Uterus (tissue), 4 donors: ENCODE measurements around the gene NOL12. TPM values are rescaled to one million over a fixed set of nuclear protein-coding genes. Genes with fewer than 3 reads are reported as not detected.
A peak's percentile ranks its signal among the peaks of the same experiment; 100 is the strongest.

ENCODE experiments used
- DNase-seq, 2 donors: peaks; one replicate each; pipeline ENCODE4 v3.0.0-alpha.2; 2019 to 2020
- H3K27ac ChIP-seq, 2 donors: fragments of 200-600 bp; sonication (generic); 1 replicate in 1 of 2; 2 replicates in 1 of 2; pipeline ENCODE4 v1.5.1; 2016 to 2018
- H3K27me3 ChIP-seq, 2 donors: fragments of 200-600 bp; sonication (generic); one replicate each; pipeline ENCODE4 v1.5.1; 2018 to 2019; ENCODE audit warnings: control low read depth in 1 of 2
- H3K36me3 ChIP-seq, 2 donors: fragments of 200-600 bp; sonication (generic); one replicate each; pipeline ENCODE4 v1.5.1; 2019; ENCODE audit warnings: control low read depth in 1 of 2
- H3K4me1 ChIP-seq, 2 donors: fragments of 200-600 bp; sonication (generic); one replicate each; pipeline ENCODE4 v1.5.1; 2018 to 2019; ENCODE audit warnings: control low read depth in 1 of 2
- H3K4me3 ChIP-seq, 2 donors: fragments of 200-600 bp; sonication (generic); 1 replicate in 1 of 2; 2 replicates in 1 of 2; pipeline ENCODE4 v1.5.1; 2018 to 2019; ENCODE audit warnings: mild to moderate bottlenecking in 1 of 2
- H3K9me3 ChIP-seq, 2 donors: fragments of 200-600 bp; sonication (generic); one replicate each; pipeline ENCODE4 v1.5.1; 2019; ENCODE audit warnings: control low read depth in 1 of 2
- POLR2A ChIP-seq, 2 donors: fragments of 450-650 bp; IDR thresholded peaks; one replicate each; pipeline ENCODE4 v1.6.1; 2016; ENCODE audit warnings: antibody characterized with exemption in 2 of 2, mild to moderate bottlenecking in 1 of 2, moderate library complexity in 1 of 2
- intact Hi-C: fragments of 100-400 bp; cut with DNase I; formaldehyde crosslinking; loops from one replicate; pipeline ENCODE4 v1.15.1; 2023; ENCODE audit warnings: low total_unique reads
- total RNA-seq, 4 donors: library from RNA; depleted of rRNA in 3 of 4; stranded (reverse); fragments of >200 nt in 3 of 4; gene quantifications; one replicate each; pipeline versions ENCODE4 v1.1.0 to v1.2.4, GENCODE V29; 2014 to 2023
- TF ChIP-seq, protein P1 (sequence below), 4 experiments: fragments of 200-600 bp in 2 of 4; fragments of 450-650 bp in 2 of 4; sonication (generic) in 2 of 4; IDR thresholded peaks; one replicate each; pipeline ENCODE4 v1.5.1; 2016 to 2019; ENCODE audit warnings: antibody characterized with exemption in 4 of 4, mild to moderate bottlenecking in 2 of 4, moderate library complexity in 1 of 4
- donor health status: DM: yes; HTN: yes; CAD: no.

The NOL12 gene
- total RNA-seq, 4 donors from 2014 or later = 11.8 to 74.3 (median 20.9) TPM

DNA sequence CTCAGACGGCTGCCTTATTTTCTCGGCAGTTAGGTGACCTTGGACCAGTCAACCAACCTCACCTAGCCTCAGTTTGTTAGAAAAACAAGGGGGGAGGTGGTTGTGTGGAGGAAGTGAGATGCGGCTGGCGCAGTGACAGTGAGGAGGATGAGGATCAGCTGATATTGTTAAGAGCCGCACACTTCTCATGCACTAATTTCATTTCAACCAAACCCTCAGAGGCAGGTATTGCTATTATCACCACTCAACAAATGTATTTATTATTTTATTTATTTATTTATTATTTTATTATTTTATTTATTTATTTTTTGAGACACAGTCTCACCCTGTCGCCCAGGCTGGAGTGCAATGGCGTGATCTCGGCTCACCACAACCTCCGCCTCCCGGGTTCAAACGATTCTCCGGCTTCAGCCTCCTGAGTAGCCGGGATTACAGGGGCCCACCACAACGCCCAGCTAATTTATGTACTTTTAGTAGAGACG lies 8.6 kb upstream of the NOL12 start:
- no peaks in the 10 kb centered on the region for H3K9me3 ChIP-seq
- H3K4me3 ChIP-seq = peak overlapping the region; percentile 68 to 78
- no peak for DNase-seq
- H3K4me1 ChIP-seq = peaks cover 3 to 24% of the 10 kb centered on the region in 2 donors
- intact Hi-C loops = no loop called here
- H3K36me3 ChIP-seq = no peaks in the 10 kb centered on the region
- no peaks in the 10 kb centered on the region for H3K27me3 ChIP-seq
- peak overlapping the region; percentile 93 to 99 for H3K27ac ChIP-seq
- TF ChIP-seq POLR2A (IDR thresholded peaks at IDR 0.05) = no peak
- TF ChIP-seq, protein P1, sequence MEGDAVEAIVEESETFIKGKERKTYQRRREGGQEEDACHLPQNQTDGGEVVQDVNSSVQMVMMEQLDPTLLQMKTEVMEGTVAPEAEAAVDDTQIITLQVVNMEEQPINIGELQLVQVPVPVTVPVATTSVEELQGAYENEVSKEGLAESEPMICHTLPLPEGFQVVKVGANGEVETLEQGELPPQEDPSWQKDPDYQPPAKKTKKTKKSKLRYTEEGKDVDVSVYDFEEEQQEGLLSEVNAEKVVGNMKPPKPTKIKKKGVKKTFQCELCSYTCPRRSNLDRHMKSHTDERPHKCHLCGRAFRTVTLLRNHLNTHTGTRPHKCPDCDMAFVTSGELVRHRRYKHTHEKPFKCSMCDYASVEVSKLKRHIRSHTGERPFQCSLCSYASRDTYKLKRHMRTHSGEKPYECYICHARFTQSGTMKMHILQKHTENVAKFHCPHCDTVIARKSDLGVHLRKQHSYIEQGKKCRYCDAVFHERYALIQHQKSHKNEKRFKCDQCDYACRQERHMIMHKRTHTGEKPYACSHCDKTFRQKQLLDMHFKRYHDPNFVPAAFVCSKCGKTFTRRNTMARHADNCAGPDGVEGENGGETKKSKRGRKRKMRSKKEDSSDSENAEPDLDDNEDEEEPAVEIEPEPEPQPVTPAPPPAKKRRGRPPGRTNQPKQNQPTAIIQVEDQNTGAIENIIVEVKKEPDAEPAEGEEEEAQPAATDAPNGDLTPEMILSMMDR (IDR thresholded peaks at IDR 0.05) = no peak

DNA sequence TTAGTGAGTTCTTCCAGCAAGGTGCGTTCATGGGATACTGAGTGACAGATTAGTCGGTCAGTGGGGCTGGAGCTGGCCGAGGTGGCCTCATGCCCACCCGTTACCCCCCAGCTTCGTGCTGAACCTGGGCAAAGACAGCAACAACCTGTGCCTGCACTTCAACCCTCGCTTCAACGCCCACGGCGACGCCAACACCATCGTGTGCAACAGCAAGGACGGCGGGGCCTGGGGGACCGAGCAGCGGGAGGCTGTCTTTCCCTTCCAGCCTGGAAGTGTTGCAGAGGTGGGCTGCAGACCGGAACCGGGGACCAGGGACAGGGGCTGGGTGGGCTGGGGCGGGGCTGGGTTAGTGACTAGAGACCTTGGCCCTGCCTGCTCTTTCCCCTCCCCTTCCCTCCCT lies 7.8 kb upstream of the NOL12 start:
- H3K9me3 ChIP-seq = no peaks in the 10 kb centered on the region
- no peak overlapping the region for H3K4me3 ChIP-seq
- peak overlapping the region; percentile 93 to 99 for H3K27ac ChIP-seq
- no peaks in the 10 kb centered on the region for H3K36me3 ChIP-seq
- TF ChIP-seq POLR2A (IDR thresholded peaks at IDR 0.05) = no peak
- TF ChIP-seq, protein P1 (IDR thresholded peaks at IDR 0.05) = no peak
- intact Hi-C loops = no loop called here
- no peaks in the 10 kb centered on the region for H3K27me3 ChIP-seq
- H3K4me1 ChIP-seq = peaks cover 3 to 24% of the 10 kb centered on the region in 2 donors
- no peak for DNase-seq

DNA sequence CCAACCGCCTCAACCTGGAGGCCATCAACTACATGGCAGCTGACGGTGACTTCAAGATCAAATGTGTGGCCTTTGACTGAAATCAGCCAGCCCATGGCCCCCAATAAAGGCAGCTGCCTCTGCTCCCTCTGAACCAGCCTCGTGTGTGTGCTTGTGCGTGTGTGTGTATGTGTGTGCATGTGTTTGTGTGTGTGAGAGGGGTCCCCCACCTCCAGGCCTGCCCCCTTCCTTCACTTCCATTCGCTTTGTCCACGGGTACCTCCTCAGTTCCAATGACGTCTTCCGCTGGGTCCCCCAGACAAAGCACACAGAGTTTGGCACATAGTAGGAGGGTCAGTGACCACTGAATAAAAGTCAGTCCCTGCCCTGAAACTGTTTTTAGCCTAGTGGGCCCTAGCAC lies 6.5 kb upstream of the NOL12 start:
- H3K4me1 ChIP-seq = peaks cover 3 to 16% of the 10 kb centered on the region in 2 donors
- H3K9me3 ChIP-seq = no peaks in the 10 kb centered on the region
- H3K4me3 ChIP-seq = no peak overlapping the region
- TF ChIP-seq, protein P1 (IDR thresholded peaks at IDR 0.05) = no peak
- no peak for TF ChIP-seq POLR2A (IDR thresholded peaks at IDR 0.05)
- H3K36me3 ChIP-seq = no peaks in the 10 kb centered on the region
- DNase-seq = no peak
- intact Hi-C loops = loop anchor here (5.0 kb wide), 1 partner anchor 37 kb away; no protein-coding TSS in a partner anchor
- no peak overlapping the region for H3K27ac ChIP-seq
- no peaks in the 10 kb centered on the region for H3K27me3 ChIP-seq

DNA sequence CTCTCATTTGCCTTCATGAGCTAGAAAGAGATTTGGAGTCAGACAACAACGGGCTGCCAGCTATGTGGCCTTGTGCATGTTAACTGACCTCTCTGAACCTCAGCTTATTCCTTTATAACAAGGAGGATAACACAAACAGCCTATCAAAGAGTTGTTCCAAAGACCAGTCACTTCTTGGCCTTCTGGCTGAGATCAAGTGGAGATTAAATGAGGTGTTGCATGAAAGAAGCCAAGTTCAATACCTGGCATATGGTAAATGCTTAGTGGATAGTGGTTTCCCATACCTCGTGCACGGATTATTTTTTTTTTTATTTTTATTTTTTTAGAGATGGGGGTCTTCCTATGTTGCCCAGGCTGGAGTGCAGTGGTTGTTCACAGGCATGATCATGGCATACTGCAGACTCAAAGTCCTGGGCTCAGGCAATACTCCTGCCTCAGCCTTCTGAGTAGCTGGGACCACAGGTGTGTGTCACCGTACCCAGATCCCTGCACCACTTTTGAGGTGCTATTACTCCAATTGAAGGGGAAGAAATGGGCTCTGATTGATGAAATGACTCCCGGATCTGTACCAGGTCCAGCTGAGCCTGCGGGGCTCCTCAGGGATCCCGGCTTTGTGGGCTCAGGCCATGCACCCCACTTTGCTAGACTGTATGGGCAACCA lies 5.8 kb upstream of the NOL12 start:
- H3K36me3 ChIP-seq = no peaks in the 10 kb centered on the region
- H3K9me3 ChIP-seq = no peaks in the 10 kb centered on the region
- no peak overlapping the region for H3K4me3 ChIP-seq
- no peak for DNase-seq
- H3K4me1 ChIP-seq = peaks cover 3 to 16% of the 10 kb centered on the region in 2 donors
- H3K27ac ChIP-seq = peak overlapping the region; percentile 6 to 43
- no peak for TF ChIP-seq POLR2A (IDR thresholded peaks at IDR 0.05)
- TF ChIP-seq, protein P1 (IDR thresholded peaks at IDR 0.05) = no peak
- no peaks in the 10 kb centered on the region for H3K27me3 ChIP-seq
- intact Hi-C loops = loop anchor here (5.0 kb wide), 1 partner anchor 38 kb away; no protein-coding TSS in a partner anchor

DNA sequence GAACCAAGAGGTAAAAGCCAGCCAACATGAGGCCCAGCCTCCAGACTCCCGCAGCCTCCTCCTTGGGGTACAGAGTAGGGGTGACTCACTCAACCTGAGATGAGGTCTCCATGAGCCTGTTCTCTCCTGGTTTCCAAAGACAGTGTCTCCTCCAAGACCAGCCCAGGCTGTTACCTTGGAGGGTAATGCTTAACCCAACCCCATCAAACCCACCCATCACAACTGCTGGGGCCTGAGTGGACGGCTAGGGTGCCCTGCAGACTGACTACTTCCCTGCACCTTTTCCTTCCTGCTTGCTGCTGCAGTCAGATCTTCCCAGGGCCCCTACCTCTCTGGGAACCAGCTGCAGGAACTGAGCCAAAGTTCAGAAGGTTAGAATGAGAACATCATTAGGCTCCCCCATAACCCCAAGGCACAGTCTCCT lies 5.1 kb upstream of the NOL12 start:
- DNase-seq = no peak
- Histone ChIP-seq H3K4me3 (no peak overlapping the region), H3K27ac (peak overlapping the region; percentile 6 to 43), H3K4me1 (peaks cover 3 to 16% of the 10 kb centered on the region in 2 donors), H3K9me3 (no peaks in the 10 kb centered on the region), H3K36me3 (no peaks in the 10 kb centered on the region), H3K27me3 (no peaks in the 10 kb centered on the region)
- TF ChIP-seq POLR2A (IDR thresholded peaks at IDR 0.05) = no peak
- TF ChIP-seq, protein P1 (IDR thresholded peaks at IDR 0.05) = no peak
- intact Hi-C loops = loop anchor here (5.0 kb wide), 1 partner anchor 39 kb away; no protein-coding TSS in a partner anchor
